Measurements from ENCODE around the gene PRPH. TPM values are rescaled to one million over a fixed set of nuclear protein-coding genes. Genes with fewer than 3 reads are reported as not detected.
"Not testable (repeated sequence)": the region's sequence is repeated elsewhere in the genome, so short reads cannot be mapped to it uniquely, and the experiment has no call there.

PRPH gene
- total RNA-seq, 1 donor from 2014 or later: not detected

DNA sequence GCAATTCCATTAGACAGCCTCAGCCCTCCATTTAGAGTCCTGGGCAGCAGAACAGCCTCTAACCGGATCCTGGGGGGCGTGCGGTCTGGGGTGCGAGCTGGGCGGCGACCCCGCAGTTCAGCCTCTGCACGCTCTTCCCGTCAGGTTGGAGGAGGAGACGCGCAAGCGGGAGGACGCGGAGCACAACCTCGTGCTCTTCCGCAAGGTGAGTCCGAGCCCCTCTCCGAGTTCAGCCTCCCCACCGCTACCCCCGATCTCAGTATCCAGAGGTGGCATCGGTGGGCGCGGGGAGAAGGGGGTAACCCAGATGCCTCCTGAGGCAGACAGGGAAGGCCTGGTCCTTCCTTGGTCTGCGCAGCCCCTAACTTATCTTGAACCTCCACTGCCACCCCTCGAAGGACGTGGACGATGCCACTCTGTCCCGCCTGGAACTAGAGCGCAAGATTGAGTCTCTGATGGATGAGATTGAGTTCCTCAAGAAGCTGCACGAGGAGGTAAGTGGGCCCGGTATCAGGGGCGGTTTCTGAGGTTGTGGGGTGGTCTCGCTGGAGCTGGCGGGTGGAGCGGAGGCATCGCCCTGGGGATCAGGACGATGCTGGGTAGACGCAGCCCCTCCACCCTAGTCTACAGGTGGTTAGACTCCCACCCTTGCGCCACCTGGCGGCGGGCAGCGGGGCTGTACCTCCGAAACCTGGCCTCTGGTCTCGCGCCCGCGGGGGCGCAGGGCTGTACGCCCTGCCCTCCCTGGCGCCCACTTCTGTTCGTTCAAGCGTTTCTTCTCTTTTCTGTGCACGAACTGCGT is 1.3 kb downstream of the PRPH start:
- peak; percentile 53 for DNase-seq
- intact Hi-C loops (cut with micrococcal nuclease): no loop called here
- ATAC-seq: peak; percentile 44

DNA sequence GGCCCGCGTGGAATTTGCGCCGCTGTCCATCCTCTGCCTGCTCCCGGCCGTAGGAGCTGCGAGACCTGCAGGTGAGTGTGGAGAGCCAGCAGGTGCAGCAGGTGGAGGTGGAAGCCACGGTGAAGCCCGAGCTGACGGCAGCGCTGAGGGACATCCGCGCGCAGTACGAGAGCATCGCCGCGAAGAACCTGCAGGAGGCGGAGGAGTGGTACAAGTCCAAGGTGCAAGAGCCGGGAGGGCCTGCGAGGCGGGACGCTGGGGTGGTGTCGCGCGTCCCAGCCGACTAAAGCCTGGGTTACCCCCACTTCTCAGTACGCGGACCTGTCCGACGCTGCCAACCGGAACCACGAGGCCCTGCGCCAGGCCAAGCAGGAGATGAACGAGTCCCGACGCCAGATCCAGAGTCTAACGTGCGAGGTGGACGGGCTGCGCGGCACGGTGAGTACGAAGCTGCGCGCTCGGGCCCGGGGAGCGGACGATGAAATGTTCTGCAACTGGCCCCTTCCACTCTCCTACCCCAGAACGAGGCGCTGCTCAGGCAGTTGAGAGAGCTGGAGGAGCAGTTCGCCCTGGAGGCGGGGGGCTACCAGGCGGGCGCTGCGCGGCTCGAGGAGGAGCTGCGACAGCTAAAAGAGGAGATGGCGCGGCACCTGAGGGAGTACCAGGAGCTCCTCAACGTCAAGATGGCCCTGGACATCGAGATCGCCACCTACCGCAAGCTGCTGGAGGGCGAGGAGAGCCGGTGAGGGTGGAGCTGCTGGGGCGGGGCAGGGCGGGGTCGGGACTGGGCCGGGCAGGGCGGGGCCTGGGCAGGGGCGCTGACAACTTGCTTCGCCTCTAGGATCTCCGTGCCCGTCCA is 2.1 kb downstream of the PRPH start:
- peak; percentile 44 for ATAC-seq
- intact Hi-C loops (cut with micrococcal nuclease): no loop called here
- DNase-seq: no peak

DNA sequence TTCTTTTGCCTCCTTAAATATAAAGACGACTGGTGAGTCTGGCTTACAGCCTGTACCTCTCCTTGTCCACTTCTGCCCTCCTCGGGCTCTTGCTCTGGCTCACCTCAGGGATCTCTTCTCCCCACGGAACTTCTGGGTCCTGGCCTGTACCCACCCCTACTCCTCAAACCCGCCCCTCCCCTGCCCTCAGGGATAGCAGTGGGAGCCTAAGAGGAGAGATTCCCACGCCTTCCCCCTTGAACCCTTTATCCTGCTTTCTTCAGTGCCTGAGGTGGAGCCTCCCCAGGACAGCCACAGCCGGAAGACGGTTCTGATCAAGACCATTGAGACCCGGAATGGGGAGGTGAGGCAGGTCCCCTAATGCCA is 2.7 kb downstream of the PRPH start:
- intact Hi-C loops (cut with micrococcal nuclease): no loop called here
- no peak for DNase-seq
- ATAC-seq: no peak

DNA sequence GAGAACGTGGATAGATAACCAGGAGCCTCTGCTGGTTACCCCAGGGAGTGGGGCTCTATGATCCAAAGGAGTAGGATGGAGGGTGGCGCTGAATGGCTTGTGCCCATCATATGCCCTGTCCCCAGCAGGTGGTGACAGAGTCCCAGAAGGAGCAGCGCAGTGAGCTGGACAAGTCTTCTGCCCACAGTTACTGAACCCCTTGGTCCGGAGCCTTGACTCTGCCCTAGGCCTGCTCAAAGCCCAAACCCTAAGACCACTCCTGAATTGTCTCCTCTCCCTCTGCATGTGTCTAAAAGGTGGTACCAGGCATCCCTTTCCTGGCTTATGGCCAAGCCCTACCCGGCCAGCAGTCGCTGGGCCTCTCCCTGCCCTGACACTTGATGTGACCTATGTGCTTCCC is 3.2 kb downstream of the PRPH start:
- ATAC-seq (peak; percentile 17), DNase-seq (no peak)
- intact Hi-C loops (cut with micrococcal nuclease): no loop called here

DNA sequence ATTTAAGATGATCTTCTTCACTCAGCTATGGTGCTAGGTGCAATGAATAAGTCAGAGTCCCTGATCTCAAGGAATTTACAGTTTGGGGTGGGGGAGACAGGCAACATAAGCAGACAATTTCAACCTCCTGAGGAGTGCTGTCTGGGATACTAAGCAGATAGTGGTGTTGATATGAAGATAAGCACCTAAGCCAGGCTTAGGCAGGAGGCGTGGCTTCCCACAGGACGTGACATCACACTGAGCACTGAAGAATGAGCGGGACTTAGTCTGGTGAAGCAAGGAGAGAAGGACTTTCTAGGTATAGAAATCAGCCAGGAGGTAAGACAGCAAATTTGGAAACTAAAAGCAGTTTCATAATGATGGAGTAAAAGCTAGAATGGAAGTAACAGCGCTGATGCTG is 6.8 kb downstream of the PRPH start:
- ATAC-seq: no peak
- DNase-seq: no peak
- intact Hi-C loops (cut with micrococcal nuclease): no loop called here

DNA sequence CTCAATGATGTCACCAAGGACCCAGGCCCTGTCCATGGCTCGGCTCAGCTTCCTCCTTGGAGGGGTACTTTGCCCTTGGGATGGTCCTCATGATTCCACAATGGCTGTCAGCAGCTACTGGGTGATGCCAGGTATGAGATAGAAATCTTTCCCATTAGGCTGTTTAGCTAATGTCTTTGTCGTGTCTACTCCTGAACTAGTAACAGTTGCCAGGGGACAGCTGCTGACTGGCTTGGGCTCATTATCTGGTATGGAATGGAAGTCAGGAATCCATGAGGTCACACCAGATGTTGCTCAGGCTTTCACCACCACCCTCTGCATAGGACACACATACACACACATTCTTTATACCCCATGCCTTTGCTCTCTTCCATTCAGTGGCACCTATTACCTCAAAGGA is 9.2 kb downstream of the PRPH start:
- intact Hi-C loops (cut with micrococcal nuclease): no loop called here
- DNase-seq (no peak), ATAC-seq (no peak)

DNA sequence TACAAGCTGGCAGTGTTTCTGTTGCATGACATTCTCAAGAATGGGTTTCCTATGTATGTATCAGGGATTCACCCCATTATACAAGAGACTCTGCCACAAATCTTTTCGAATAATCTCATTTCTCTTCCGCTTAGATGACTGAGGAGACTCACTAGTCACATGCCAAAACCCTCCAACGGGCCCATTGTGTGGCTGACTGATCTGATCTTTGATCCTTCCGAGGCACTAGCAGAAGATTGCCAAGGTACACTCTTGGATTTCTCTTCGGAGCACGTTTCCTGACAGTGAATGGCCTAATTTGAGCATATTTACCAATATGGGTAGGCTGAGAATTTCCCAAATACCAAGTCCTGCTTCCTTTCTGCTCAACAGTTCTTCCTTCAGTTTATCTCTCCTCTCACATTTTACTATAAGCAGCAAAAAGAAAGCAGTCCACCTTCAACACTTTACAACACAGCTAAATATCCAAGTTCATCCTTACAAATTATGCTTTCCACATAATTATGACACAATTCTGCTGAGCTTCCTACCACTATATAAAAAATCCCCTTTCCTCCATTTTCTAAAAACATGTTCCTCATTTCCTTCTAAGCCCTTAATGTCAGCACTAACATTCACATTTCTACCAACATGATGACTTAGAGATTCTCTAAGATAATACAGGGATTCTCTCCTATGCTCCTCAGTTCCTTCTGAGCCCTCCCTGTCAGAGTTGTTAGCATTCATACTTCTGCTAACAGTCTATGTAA is 11.0 kb downstream of the PRPH start:
- no peak for ATAC-seq
- DNase-seq: no peak
- intact Hi-C loops (cut with micrococcal nuclease): no loop called here

DNA sequence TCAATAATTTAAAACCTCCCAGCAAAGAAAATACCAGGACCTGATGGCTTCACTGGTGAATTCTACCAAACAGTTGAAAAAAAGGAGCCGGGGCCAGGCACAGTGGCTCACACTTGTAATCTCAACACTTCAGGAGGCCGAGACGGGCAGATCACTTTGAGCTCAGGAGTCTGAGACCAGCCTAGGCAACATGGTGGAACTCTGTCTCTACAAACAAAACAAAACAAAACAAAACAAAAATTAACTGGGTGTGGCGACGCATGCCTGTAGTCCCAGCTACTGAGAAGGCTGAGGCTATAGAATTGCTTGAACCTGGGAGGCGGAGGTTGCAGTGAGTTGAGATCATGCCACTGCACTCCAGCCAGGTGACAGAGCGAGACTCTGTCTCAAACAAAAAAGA is 14.4 kb downstream of the PRPH start:
- ATAC-seq (no peak), DNase-seq (no peak)
- intact Hi-C loops (cut with micrococcal nuclease): no loop called here

DNA sequence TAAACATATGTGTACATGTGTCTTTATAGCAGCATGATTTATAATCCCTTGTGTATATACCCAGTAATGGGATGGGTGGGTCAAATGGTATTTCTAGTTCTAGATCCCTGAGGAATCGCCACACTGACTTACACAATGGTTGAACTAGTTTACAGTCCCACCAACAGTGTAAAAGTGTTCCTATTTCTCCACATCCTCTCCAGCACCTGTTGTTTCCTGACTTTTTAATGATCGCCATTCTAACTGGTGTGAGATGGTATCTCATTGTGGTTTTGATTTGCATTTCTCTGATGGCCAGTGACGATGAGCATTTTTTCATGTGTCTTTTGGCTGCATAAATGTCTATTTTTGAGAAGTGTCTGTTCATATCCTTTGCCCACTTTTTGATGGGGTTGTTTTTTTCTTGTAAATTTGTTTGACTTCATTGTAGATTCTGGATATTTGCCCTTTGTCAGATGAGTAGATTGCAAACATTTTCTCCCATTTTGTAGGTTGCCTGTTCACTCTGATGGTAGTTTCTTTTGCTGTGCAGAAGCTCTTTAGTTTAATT is 15.6 kb downstream of the PRPH start:
- DNase-seq; ATAC-seq; intact Hi-C loops (cut with micrococcal nuclease): not testable (repeated sequence)

DNA sequence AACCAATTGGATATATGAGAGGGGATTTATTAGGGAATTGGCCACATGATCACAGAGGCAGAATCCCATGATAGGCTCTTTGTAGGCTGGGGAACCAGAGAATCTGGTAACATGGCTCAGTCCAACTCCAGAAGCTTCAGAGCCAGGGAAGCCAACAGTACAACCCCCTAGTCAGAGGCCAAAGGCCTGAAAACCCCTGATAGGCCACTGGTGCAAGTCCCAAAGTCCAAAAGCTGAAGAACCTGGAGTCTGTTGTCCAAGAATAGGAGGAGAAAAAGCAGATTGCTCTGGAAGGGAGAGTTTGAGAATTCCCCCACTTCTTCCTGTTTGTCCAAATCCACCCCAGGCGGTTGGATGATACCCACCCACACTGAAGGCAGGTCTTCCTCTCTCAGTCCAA is 19.9 kb downstream of the PRPH start:
- DNase-seq (no peak), ATAC-seq (no peak)
- intact Hi-C loops (cut with micrococcal nuclease): no loop called here

DNA sequence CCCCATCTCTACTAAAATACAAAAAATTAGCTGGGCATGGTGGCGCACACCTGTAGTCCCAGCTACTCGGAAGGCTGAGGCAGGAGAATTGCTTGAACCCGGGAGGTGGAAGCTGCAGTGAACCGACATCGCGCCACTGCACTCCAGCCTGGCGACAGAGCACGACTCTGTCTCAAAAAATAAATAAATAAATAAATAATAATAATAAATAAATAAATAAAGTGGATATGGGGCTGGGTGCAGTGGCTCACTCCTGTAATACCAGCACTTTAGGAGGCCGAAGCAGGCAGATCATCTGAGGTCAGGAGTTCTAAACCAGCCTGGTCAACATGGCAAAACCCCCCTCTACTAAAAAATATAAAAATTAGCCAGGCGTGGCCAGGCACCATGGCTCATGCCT is 22.2 kb downstream of the PRPH start:
- intact Hi-C loops (cut with micrococcal nuclease): not testable (repeated sequence)

DNA sequence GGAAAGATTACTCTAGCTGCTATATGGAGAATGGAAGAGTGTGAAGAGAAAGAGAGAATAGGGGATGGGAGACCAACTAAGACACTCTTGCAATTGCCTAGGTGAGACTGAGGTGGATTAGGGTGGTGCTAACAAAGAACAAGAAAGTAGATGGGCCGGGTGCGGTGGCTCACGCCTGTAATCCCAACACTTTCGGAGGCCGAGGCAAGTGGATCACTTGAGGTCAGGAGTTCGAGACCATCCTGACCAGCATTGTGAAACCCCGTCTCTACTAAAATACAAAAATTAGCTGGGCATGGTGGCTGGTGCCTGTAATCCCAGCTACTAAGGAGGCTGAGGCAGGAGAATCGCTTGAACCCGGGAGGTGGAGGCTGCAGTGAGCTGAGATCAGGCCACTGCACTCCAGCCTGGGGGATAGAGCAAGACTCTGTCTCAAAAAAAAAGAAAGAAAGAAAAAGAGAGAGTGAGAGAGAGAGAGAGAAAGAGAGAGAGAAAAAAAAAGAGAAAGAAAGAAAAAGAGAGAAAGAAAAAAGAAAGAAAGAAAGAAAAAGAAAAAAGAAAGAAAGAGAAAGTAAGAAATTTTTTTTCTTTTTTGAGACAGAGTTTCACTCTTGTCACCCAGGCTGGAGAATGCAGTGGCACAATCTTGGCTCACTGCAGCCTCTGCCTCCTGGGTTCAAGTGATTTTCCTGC is 25.6 kb downstream of the PRPH start:
- intact Hi-C loops (cut with micrococcal nuclease); DNase-seq; ATAC-seq: not testable (repeated sequence)

More for the DNA sequence above, 22.2 kb downstream of the PRPH start:
- DNase-seq, ATAC-seq: not testable (repeated sequence)

DNA sequence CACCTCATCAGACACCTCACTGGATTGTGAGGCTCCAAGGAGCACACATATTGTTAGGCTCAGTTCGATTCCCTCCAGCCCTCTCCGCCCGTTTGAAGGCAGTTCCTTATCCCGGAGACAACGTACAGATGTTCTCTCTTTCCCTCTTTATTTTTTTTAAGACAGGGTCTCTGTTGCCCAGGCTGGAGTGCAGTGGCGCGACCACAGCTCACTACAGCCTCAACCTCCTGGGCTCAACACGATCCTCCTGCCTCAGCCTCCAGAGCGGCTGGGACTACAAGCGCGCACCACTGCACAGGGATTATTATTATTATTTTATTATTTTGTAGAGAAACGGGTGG is 27.4 kb downstream of the PRPH start:
- DNase-seq (no peak), ATAC-seq (no peak)
- intact Hi-C loops (cut with micrococcal nuclease): no loop called here

DNA sequence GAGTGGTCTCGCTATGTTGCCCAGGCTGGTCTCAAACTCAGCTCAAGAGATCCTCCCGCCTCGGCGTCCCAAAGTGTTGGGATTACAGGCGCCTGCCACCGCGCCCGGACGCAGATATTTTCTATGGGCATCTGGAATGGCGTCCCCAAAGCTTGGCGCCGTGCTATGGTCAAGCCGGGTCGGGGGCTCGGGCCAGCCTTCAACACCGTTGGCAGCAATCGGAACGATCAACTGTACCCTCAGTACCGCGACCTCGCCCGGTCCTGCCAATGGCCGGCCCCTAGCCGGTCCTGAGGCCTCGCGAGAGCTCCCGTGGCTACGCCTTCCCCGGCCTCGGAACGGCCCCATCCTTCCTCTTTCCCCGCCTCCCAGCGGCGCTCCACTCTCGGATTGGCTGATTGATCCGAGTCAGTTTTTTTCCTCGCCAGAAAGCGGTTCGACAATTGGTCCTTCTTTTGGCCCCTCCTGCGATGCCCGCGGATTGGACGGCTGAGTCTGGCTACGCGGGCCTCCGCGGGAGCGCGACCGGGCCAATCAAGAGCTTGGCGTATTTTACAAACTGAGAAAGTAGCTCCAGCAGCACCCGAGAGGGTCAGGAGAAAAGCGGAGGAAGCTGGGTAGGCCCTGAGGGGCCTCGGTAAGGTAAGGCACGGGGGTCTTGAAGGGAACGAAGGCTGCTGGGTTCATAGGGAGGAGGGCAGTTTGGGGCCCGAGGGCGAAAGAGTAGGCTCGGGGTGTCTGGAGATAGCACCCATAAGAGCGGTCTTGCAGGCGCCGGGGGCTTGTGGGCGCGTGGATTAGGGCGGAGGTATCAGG is 28.0 kb downstream of the PRPH start, which contains the start of gene TROAP:
Gene TROAP (plus strand): TSS at position 548 of the 816 bp plus-strand sequence. CDS start 354 bp downstream, outside the sequence.
- ATAC-seq (peak; percentile 100), DNase-seq (peak; percentile 98)
- intact Hi-C loops (cut with micrococcal nuclease): no loop called here

DNA sequence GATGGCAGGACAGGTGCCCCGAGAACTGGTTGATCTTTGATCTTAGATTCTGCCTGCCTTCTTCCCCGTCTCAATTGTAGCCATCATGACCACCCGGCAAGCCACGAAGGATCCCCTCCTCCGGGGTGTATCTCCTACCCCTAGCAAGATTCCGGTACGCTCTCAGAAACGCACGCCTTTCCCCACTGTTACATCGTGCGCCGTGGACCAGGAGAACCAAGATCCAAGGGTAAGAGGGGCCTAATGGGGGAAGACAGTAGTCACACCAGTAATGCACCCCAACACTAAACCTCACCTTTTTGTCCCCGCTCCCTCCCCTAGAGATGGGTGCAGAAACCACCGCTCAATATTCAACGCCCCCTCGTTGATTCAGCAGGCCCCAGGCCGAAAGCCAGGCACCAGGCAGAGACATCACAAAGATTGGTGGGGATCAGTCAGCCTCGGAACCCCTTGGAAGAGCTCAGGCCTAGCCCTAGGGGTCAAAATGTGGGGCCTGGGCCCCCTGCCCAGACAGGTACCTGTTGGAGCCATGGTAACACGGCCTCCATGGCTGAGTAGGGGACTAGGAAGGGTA is 28.7 kb downstream of the PRPH start:
- DNase-seq (no peak), ATAC-seq (no peak)
- intact Hi-C loops (cut with micrococcal nuclease): no loop called here

DNA sequence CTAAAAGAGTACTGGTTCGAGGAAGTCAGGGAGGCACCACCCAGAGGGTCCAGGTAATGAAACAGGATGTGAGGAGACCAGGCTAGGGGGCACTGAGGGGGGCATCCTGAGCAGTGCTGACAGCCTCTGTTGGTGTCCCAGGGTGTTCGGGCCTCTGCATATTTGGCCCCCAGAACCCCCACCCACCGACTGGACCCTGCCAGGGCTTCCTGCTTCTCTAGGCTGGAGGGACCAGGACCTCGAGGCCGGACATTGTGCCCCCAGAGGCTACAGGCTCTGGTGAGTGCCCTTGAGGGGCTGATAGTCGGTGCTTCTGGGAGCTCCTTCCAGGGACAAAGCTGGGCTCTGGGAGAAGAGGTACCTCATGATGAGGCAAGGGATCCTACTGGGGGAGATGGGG is 30.7 kb downstream of the PRPH start:
- DNase-seq (no peak), ATAC-seq (no peak)
- intact Hi-C loops (cut with micrococcal nuclease): no loop called here

DNA sequence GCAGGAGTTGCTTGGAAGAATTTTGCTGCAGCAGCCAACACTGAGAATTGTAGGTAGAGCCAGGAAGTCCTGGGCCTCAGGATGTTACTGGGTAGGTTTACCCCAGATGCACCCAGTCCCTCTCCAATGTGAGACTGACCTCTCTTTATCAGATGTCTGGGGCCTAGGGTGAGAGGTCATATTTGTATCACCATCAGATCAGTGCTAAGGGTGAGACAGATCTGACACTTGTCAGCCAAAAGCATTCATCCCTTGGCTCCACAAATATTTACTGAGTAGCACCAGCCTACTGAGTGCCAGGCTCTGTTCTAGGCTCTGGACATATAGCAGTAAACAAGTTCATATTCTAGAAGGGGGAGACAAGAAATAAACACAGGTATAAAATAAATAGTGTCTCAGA is 32.4 kb downstream of the PRPH start:
- DNase-seq (no peak), ATAC-seq (no peak)
- intact Hi-C loops (cut with micrococcal nuclease): no loop called here

DNA sequence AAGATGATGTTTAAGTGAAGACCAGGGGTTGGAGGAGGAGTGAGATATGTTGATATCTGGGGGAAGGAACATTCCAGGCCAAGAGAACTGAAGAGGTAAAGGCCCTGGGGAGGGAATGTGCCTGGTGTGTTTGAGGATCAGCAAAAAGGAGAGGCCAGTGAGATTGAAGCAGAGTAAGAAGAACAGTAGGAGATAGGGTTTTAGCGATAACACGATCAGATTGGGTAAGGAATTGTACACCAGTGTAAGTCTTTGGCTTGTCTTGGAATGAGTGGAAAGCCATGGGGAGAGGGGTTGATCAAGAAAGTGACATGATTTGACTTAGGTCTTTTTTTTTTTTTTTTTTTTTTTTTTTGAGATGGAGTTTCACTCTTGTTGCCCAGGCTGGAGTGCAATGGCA is 32.9 kb downstream of the PRPH start:
- intact Hi-C loops (cut with micrococcal nuclease): no loop called here
- DNase-seq (no peak), ATAC-seq (no peak)

All from left ventricle myocardium superior (tissue), 1 donor.